ENCODE measurements around the gene PHF3. TPM values are rescaled to one million over a fixed set of nuclear protein-coding genes. Genes with fewer than 3 reads are reported as not detected.
A peak's percentile ranks its signal among the peaks of the same experiment; 100 is the strongest.

Gene PHF3
- total and polyA plus RNA-seq, 8 donors, result 5.4 to 42.9 (median 31.2) TPM

GRCh38 chr6:63597141-63598048 lies 38.2 kb upstream of the PHF3 start:
- H3K4me3 ChIP-seq, result peak overlapping the region in 3 of 4 donors; percentile 30 to 49 (median 43)
- ATAC-seq (peak; percentile 30 to 80 (median 56)), FAIRE-seq (peak; percentile 89), DNase-seq (no peak)
- no peaks in the 10 kb centered on the region for H3K4me1 ChIP-seq
- H3K9me3 ChIP-seq, result no peaks in the 10 kb centered on the region
- peak overlapping the region in 2 of 4 donors; percentile 62 to 80 for H3K27ac ChIP-seq
- WGBS, 2 donors, result 35 to 37% methylated on average over 6 of the region's 6 CpGs
- intact Hi-C loops (cut with DNase I), result loop anchor here in 2 of 3 donors (10.0 kb wide), 1 partner anchor 167 kb away; no protein-coding TSS in a partner anchor
- H3K36me3 ChIP-seq, result no peaks in the 10 kb centered on the region
- peaks cover 0 to 3% (median 0%) of the 10 kb centered on the region in 4 donors for H3K27me3 ChIP-seq
- TF ChIP-seq CTCF (IDR thresholded peaks at IDR 0.05), result no peak

- Histone ChIP-seq H3K4me3 (peak overlapping the region; percentile 13 to 49 (median 36)), H3K4me1 (no peaks in the 10 kb centered on the region), H3K9me3 (no peaks in the 10 kb centered on the region), H3K27ac (peak overlapping the region in 3 of 4 donors; percentile 7 to 80 (median 62)), H3K36me3 (no peaks in the 10 kb centered on the region), H3K27me3 (peaks cover 0 to 3% (median 0%) of the 10 kb centered on the region in 4 donors)
- FAIRE-seq (no peak), DNase-seq (peak; percentile 59 to 78 (median 62)), ATAC-seq (peak; percentile 97 to 99 (median 98))
- TF ChIP-seq CTCF (IDR thresholded peaks at IDR 0.05), result peak; percentile 49 to 79 (median 68)
- intact Hi-C loops (cut with DNase I), result loop anchor here in 2 of 3 donors (10.0 kb wide), 1 partner anchor 166 kb away; no protein-coding TSS in a partner anchor
- 1% methylated on average over 23 of the region's 23 CpGs for WGBS, 2 donors
Observed at GRCh38 chr6:63598049-63599036, 37.3 kb upstream of the PHF3 start.

GRCh38 chr6:63599243-63599642 lies 36.4 kb upstream of the PHF3 start:
- Histone ChIP-seq H3K27me3 (no peaks in the 10 kb centered on the region), H3K27ac (no peak overlapping the region), H3K36me3 (no peaks in the 10 kb centered on the region), H3K4me3 (no peak overlapping the region), H3K4me1 (no peaks in the 10 kb centered on the region), H3K9me3 (no peaks in the 10 kb centered on the region)
- no peak for TF ChIP-seq CTCF (IDR thresholded peaks at IDR 0.05)
- ATAC-seq (no peak), DNase-seq (no peak), FAIRE-seq (no peak)
- intact Hi-C loops (cut with DNase I), result loop anchor here in 2 of 3 donors (10.0 kb wide), 1 partner anchor 166 kb away; no protein-coding TSS in a partner anchor
- 87 to 89% methylated on average over 7 of the region's 7 CpGs for WGBS, 2 donors

- WGBS, 2 donors, result 77 to 82% methylated on average over 6 of the region's 6 CpGs
- intact Hi-C loops (cut with DNase I), result no loop called here
- no peak for ATAC-seq
Observed at GRCh38 chr6:63600136-63600535, 35.5 kb upstream of the PHF3 start.

More at GRCh38 chr6:63600136-63600535, 35.5 kb upstream of the PHF3 start:
- no peak for TF ChIP-seq CTCF (IDR thresholded peaks at IDR 0.05)
- H3K36me3 ChIP-seq, result no peaks in the 10 kb centered on the region
- no peaks in the 10 kb centered on the region for H3K9me3 ChIP-seq
- no peak for DNase-seq
- no peaks in the 10 kb centered on the region for H3K4me1 ChIP-seq
- no peaks in the 10 kb centered on the region for H3K27me3 ChIP-seq
- no peak overlapping the region for H3K4me3 ChIP-seq
- no peak overlapping the region for H3K27ac ChIP-seq
- no peak for FAIRE-seq

Measured in pancreas (tissue), 10 donors.